HG03469 (cell line): ENCODE data around the gene EPHA4.

Experiments used
- ATAC-seq: cut with Tn5 transposase; IDR thresholded peaks from one replicate; pipeline ENCODE4 v1.9.1; 2021; ENCODE audit warnings: mild to moderate bottlenecking, moderate library complexity, moderate number of reproducible peaks; ENCODE audit not compliant: unreplicated experiment

Gene EPHA4

GRCh38 chr2:221410487-221410886 is 161.6 kb downstream of the EPHA4 start:
- no peak for ATAC-seq

GRCh38 chr2:221407765-221408164 is 164.3 kb downstream of the EPHA4 start:
- no peak for ATAC-seq

DNA sequence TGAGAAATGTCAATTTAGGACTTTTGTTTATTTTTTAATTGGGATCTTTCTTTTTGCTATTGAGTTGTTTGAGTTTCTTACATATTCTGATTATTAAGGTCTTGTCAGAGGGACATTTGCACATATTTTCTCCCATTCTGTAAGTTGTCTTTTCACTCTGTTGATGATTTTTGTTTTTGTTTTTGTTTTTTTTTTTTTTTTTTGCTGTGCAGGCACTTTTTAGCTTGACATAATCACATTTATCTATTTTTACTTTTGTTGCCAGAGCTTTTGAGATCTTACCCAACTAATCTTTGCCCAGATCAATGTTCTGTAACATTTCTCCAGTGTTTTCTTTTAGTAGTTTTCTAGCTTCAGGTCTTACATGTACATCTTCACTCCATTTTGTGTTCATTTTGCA is 166.6 kb downstream of the EPHA4 start:
- no peak for ATAC-seq

- no peak for ATAC-seq
Measured at GRCh38 chr2:221402072-221402471, 170.0 kb downstream of the EPHA4 start.

- no peak for ATAC-seq
Measured at GRCh38 chr2:221400411-221400810, 171.7 kb downstream of the EPHA4 start.

- ATAC-seq = no peak
Measured at GRCh38 chr2:221399183-221399582, 172.9 kb downstream of the EPHA4 start.

GRCh38 chr2:221397187-221397586 is 174.9 kb downstream of the EPHA4 start:
- ATAC-seq = no peak

DNA sequence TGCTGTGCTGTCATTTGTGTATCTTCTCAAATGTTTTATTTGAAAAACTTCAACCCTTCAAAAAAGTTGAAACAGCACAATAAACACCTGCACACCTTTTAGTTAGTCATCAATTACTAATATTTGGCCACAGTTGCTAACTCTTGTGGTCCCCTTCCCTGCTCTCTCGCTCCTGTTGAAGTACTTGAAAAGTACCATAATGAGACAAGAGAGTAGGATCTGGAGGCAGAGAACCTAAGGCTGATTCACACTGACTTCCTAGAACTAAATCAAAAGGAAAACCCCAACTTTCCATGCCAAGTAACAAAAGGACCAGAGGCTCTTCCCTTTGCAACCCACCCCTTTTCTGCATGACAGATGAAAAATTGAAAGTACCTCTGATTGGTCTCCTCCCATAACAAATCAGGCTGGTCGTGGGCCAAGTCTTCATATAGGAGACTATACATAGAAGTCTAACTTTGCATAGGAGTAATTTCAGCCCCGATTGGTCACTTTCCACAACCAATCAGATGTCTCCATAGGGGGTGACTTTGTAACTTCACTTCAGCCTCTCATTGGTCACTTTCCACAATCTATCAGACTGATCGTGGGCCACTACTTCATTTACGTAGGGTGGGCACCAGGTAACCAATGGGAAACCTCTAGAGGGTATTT is 179.7 kb downstream of the EPHA4 start:
- ATAC-seq = no peak

GRCh38 chr2:221390878-221391277 is 181.2 kb downstream of the EPHA4 start:
- ATAC-seq = no peak

GRCh38 chr2:221389904-221390303 is 182.2 kb downstream of the EPHA4 start:
- ATAC-seq = no peak

DNA sequence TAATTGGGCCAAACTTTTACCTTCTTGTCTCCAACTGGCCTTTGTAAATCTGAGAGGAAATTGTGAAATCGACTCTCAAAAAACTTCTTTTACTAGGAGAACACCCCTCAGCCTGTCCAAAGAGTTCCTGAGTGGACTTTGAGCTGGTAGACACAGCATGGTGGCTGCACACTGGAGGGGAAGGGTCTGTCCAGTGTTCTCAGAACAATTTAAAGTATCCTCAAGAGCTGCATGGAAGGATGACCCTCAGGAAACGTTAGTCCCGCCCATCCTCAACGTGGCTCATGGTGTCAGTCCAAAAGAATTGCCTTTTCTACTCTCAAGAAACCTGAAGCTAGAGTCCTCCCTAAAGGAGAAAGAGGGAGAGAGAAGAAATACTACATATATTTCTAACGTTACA is 182.7 kb downstream of the EPHA4 start:
- ATAC-seq = no peak

- ATAC-seq = no peak
Measured at GRCh38 chr2:221388891-221389290, 183.2 kb downstream of the EPHA4 start.

GRCh38 chr2:221385716-221386115 is 186.4 kb downstream of the EPHA4 start:
- no peak for ATAC-seq

GRCh38 chr2:221381928-221382488 is 190.1 kb downstream of the EPHA4 start:
- ATAC-seq = no peak

DNA sequence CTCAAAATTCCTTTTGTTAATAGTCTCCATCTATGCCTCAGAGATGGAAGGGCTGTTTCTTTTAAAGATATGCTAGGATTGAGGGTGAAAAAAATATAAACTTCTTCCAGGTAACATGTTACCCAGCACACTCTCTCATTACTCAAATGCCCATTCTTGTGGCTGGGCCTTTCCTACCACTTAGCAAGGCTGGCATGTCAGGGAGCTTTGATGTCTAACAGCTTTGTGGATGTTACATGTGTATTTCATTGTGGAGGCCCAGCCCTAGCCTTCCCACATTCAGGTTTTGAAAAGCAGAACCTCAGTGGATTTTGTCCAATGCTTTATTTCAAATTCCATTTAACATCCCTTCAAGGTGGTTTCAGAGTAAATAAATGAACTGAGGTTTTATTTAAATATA is 191.4 kb downstream of the EPHA4 start:
- no peak for ATAC-seq

DNA sequence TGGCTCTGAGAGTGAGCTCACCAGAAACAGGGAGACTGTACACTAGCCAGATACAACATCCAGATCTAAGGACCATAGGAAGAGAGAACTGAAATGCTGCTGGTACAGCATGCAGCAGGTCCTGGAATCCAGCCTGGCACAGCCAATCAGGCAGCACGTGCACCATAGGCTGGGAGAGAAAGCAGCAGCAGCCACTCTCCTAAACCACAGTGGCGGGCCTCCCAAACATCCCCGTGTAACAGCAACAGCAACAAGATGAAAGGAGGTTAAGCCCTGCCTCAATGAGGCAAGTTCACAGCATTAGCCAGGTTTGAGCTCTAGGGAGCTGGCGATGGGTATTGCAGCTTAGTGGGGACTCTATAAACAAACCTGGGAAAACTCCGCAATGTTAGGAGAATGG is 192.0 kb downstream of the EPHA4 start:
- ATAC-seq = no peak

DNA sequence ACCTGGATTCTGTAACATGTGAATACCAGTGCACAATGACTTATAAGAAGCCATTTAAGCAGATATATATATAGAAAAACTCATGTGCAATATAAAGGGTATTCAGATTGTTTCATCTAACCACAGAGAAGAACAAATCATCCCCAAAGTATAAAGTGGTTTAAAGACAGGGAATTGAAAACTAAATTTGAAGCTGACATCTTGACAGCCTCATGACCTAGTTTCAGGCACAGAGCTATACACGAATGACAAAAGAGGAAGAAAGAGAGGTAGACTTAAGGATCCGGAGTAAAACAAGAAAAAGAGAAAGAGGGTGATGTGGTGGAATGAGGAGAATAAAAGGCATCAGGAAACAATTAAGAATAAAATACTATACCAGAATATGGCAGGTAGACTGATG is 194.5 kb downstream of the EPHA4 start:
- no peak for ATAC-seq

GRCh38 chr2:221377066-221377465 is 195.0 kb downstream of the EPHA4 start:
- no peak for ATAC-seq

DNA sequence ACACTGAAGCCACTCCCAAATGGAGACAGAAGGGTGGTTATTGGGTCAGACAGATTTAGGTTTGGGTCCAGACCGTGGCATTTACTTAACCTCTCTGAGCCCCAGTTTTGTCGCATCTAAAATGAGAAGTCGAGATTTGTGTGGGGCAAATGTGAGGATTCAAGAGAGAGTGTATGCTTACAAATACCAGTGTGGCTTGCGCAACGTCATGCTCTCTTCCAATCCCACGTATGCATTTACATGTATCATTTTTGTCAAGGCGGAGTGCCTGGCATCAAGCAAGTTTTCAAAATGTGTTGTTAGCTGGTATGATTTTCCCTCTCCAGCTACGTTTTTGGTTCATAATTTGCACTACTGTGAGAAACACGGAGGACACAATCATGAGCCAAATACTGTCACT is 197.9 kb downstream of the EPHA4 start:
- ATAC-seq = no peak

DNA sequence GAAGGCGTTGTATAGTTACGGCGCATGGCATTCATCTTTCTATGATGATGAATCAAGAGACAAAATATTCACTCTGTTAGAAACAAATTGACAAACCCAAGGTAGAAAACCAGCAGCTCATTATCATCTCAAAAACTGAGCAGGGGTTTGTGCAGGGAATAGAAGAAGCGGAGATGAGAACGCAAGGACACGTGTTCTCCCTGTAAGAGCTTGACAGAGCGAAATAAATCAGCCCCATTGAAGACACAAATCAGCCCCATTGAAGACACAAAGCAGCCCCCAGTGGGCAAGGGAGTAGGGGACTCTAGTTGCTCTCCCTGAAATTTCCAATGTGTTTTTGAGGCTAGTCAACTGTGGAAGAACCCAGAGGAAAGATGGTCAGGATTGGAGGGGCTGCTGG is 199.2 kb downstream of the EPHA4 start:
- ATAC-seq = no peak

DNA sequence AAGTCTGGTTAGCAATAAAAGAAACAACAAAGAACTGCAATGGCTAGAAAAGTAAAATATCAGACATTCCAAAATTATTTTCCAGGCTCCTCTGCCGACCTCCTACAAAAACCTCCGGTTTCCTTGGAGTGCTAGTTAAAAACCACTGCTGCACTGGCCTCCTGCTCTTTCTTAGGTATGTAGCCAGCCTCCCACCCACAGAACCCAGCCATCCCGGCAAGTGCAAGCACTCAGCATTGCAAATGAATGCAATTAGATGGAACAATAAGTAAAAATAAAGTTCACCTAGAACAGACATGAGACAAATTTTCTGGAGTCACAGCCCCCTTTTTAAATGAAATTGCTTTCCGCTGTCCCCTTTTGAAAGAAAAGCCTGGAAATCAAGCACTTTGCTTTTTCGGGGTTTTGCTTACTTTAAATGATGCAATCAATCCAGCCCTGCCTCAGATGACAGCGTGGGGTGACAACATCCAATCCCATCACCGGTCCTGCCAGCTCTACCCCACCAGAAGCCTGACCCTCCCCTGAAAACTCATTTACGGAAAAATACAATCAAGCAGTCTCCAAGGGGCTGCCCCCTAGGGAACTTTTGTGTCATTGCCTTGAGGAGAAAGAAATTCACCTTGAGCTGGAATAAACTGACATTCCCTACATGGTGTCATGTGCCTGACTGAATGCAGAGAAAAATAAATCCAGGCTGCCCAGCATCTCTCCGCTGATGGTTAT is 199.8 kb downstream of the EPHA4 start:
- ATAC-seq = no peak

- ATAC-seq = no peak
Measured at GRCh38 chr2:221371347-221371746, 200.8 kb downstream of the EPHA4 start.
